Measurements from ENCODE around the gene PLPPR1. TPM values are rescaled to one million over a fixed set of nuclear protein-coding genes. Genes with fewer than 3 reads are reported as not detected.
"Not testable (repeated sequence)": the region's sequence is repeated elsewhere in the genome, so short reads cannot be mapped to it uniquely, and the experiment has no call there.

The PLPPR1 gene
- total RNA-seq, 1 experiment from 2014 or later, result 0.93 TPM

DNA sequence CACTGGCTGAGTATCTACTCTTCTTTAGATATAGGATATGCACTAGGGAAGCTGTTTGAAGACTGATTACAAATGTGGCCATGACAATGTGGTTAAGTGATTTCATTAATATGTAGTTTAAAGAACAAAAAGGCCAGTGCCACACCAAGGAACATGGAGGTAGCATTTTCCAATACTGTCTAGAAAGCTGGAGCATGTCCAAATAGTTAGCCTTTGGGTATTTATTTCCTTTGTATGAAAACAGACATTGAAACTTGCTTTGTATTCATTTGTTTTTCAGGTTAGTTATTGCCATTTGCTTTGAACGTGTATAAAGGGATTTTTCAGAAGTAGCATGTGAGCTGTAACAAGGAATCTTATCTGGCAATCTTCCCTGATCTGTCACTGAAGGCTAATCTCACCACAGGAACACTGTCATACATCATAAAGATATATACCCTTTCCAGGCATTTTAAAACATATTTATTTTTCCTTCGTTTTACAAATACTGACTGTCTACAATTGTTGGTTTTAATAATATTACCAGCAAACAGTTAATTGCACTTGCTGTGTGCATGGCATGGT is 93.4 kb downstream of the PLPPR1 start:
- H3K36me3 ChIP-seq, result no peaks in the 10 kb centered on the region
- H3K4me3 ChIP-seq, result no peak overlapping the region
- H3K9me3 ChIP-seq (replicated peaks), result no peaks in the 10 kb centered on the region
- no peaks in the 10 kb centered on the region for H3K27me3 ChIP-seq
- no peak for DNase-seq
- H3K27ac ChIP-seq, result no peak overlapping the region
- no peaks in the 10 kb centered on the region for H3K4me1 ChIP-seq

DNA sequence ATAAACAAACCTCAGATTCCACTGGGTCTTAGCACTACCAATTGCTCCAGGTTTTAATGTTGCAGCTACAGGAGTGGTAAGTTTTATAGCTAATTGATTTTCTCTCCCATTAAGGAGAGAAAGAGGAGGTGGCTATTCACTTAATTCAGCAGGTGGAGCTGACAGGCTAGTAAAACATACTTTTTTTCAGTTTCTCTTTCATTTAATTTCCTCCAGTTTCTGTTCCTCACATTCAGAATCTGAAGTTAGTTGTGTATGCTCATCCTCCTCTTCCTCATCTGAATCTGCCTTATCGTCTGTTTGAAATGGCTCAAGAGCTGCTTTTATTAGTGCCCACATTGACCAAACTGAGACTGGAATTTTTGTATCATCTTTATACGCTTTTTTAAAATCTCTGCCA is 98.0 kb downstream of the PLPPR1 start:
- H3K4me3 ChIP-seq, result no peak overlapping the region
- no peaks in the 10 kb centered on the region for H3K36me3 ChIP-seq
- no peaks in the 10 kb centered on the region for H3K9me3 ChIP-seq (replicated peaks)
- H3K27me3 ChIP-seq, result no peaks in the 10 kb centered on the region
- DNase-seq, result no peak
- no peak overlapping the region for H3K27ac ChIP-seq
- H3K4me1 ChIP-seq, result no peaks in the 10 kb centered on the region

DNA sequence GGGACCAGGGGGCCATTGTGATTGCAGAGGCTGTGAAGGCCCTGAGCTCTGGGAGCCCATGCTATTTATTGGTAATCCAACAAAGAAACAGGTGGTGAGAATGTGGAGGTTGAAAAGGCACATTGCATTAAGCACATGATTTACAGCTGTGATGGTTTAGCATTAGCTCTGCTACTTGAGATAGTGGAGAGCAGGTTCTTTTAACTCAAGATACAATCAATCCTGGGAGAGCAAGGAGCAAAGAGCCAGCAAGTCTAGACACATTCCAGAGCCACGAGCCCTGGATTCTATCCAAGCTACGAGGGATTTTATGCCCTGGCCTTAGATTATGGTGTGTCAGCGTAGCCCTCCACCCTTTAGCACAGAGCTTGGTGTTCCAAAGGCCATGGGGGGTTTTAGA is 98.8 kb downstream of the PLPPR1 start:
- DNase-seq; H3K4me3 ChIP-seq; H3K4me1 ChIP-seq; H3K36me3 ChIP-seq; H3K27me3 ChIP-seq; H3K27ac ChIP-seq; H3K9me3 ChIP-seq (replicated peaks): not testable (repeated sequence)

DNA sequence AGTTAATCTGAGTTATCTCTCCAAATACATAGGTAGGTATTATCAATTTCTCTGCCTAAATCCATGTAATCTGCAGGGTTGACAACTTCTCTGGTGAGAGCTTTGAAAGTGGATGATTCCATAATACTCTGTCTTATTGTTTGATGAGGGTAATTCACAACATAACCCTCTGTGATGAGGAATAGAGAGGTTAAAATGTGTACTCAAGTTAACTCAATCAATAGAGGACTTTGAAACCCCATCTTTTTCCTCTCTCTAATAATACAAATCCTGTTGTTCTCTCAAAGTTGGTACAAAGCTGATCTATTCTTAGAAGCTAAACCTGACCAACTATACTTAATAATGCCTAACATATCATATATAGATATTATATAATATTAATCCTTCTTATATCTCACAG is 100.1 kb downstream of the PLPPR1 start:
- Histone ChIP-seq H3K9me3 (replicated peaks) (no peaks in the 10 kb centered on the region), H3K4me1 (no peaks in the 10 kb centered on the region), H3K27me3 (no peaks in the 10 kb centered on the region), H3K4me3 (no peak overlapping the region), H3K36me3 (no peaks in the 10 kb centered on the region), H3K27ac (no peak overlapping the region)
- no peak for DNase-seq

DNA sequence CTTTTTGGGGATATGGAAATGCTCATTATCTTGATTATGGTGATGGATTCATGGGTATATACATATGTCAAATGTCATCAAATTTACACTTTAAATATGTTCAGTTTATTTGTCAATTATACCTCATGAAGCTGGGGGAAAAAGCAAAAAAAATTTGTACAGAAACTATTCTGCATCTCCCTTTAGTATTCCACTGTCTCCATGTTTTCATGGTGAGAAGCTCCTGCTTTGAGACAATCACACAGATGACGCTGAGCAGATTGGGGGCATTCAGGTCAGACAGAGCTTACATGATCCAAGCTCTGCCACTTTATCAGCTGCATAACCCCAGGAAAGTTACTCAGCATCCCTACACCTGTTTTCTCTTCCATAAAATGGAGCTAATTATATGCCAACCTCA is 101.5 kb downstream of the PLPPR1 start:
- Histone ChIP-seq H3K9me3 (replicated peaks) (no peaks in the 10 kb centered on the region), H3K4me3 (no peak overlapping the region)

DNA sequence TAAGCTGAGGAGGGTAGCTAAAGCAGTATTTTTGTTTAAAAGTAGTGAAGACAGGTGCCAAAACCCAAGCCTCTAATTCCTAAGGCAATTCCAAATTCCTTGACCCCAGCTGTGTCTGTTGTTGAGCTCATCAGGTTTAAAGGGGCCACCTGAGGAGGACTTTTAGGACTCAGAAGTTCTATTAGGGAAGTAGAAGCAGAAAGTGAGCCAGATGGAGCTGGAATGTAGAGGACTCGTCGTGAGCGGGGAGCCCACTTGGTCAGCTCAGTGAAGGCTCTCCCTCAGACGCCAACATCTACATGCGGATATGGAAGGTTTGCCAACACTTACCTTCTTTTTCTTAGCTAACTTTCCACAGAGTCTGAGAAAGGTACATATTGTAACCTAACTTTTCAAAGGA is 102.8 kb downstream of the PLPPR1 start:
- Histone ChIP-seq H3K4me1 (no peaks in the 10 kb centered on the region), H3K36me3 (no peaks in the 10 kb centered on the region), H3K27ac (no peak overlapping the region), H3K4me3 (no peak overlapping the region), H3K9me3 (replicated peaks) (no peaks in the 10 kb centered on the region), H3K27me3 (no peaks in the 10 kb centered on the region)
- DNase-seq, result no peak

More for the DNA sequence above, 101.5 kb downstream of the PLPPR1 start:
- H3K36me3 ChIP-seq, result no peaks in the 10 kb centered on the region
- no peak overlapping the region for H3K27ac ChIP-seq
- no peaks in the 10 kb centered on the region for H3K4me1 ChIP-seq
- DNase-seq, result no peak
- H3K27me3 ChIP-seq, result no peaks in the 10 kb centered on the region

DNA sequence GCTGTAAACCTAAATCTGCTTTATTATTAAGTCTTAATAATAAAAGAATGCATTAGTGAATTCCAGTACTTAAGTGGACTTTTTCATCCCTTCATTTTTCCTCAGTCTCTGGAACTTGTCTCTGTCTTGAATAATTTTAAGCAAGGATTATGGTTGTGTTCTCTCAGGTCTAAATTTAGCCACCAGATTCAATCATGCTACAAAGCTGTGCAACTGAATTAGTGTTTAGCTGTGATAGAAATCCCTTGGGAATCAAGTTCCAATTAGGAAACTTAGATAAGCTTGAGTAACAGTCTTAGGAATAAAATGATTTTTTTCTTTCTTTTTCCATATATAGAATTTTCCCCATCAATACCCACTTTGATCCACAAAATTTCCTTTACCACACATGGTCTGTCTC is 104.3 kb downstream of the PLPPR1 start:
- DNase-seq, result no peak
- Histone ChIP-seq H3K27me3 (no peaks in the 10 kb centered on the region), H3K4me1 (no peaks in the 10 kb centered on the region), H3K4me3 (no peak overlapping the region), H3K9me3 (replicated peaks) (no peaks in the 10 kb centered on the region), H3K36me3 (no peaks in the 10 kb centered on the region), H3K27ac (no peak overlapping the region)

DNA sequence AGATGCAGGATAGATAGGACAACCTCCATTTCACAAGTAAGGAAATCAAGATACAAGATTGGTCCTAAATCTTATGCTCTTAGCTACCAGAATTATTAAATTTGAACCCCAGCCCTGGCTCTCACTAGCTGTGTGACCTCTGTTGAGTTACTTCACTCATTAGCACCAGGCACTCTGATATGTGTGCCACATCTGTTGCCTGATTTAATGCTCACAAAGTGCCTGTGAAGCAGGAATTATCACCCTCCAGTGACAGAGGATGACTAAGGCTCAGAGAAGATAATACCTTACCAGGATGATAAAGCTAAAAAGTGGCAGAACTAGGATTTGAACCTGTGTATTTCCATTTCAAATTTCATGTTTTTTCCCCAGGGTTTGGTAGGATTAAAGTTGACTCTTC is 110.0 kb downstream of the PLPPR1 start:
- Histone ChIP-seq H3K4me1 (no peaks in the 10 kb centered on the region), H3K27ac (no peak overlapping the region), H3K27me3 (no peaks in the 10 kb centered on the region), H3K4me3 (no peak overlapping the region), H3K36me3 (no peaks in the 10 kb centered on the region), H3K9me3 (replicated peaks) (no peaks in the 10 kb centered on the region)
- no peak for DNase-seq

DNA sequence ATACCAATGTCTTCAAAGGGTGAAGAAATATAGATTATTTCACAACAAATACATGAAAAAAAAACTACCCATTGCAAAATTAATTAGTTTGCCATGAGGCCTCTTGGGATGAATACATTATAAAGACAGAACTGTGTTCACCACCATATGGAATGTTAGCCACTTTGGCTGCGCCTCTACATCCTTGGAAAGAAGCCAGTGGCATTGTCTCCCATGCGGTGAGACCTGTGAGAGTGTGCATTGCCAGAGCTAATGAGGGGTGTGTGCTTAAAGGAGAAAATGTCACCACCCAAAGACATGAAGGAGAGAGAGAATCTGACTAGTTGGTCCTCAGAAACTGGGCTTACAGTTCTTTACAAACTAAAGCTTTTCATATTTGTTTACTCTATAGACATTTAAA is 110.6 kb downstream of the PLPPR1 start:
- no peak overlapping the region for H3K27ac ChIP-seq
- H3K4me1 ChIP-seq, result no peaks in the 10 kb centered on the region
- no peaks in the 10 kb centered on the region for H3K9me3 ChIP-seq (replicated peaks)
- H3K4me3 ChIP-seq, result no peak overlapping the region
- no peaks in the 10 kb centered on the region for H3K36me3 ChIP-seq
- H3K27me3 ChIP-seq, result no peaks in the 10 kb centered on the region
- no peak for DNase-seq

DNA sequence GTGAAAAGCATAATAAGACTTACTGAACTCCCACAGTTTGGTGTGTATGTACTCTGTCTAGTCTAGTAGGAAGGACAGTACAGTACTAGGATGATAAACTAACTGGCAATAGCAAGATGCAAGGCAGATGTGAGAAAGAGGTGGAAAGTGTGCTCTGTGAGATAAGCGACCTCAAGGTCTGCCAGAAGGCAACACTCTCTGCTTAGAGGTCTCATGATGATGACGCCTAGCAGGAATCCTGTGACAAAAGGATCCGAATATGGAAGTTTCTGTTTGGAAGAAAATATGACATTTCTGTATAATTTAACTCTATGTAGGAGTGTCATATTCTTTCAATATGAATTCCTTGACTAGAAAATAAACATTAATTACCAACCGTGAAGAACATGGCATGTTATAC is 112.2 kb downstream of the PLPPR1 start:
- no peaks in the 10 kb centered on the region for H3K9me3 ChIP-seq (replicated peaks)
- H3K27me3 ChIP-seq, result no peaks in the 10 kb centered on the region

DNA sequence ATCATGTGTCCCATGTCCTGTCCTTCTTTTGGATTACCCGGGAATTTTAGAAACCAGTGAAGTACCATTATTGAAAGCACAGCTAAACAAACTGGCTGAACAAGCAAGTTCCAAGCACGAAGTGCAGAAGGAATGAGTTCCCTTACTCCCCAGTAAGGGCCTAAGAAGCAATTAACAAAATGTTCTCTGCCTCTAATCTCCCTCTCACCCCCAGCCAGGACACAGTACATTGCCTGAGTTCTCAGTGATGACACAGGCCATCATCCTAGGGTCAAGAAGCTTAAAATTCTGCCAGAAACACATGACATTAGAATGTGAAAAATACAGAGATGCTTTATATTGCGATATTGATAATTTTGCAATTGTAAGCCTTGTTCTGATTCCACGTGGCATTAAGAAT is 118.0 kb downstream of the PLPPR1 start:
- Histone ChIP-seq H3K9me3 (replicated peaks) (no peaks in the 10 kb centered on the region), H3K4me3 (no peak overlapping the region), H3K27ac (no peak overlapping the region), H3K36me3 (no peaks in the 10 kb centered on the region), H3K4me1 (no peaks in the 10 kb centered on the region), H3K27me3 (no peaks in the 10 kb centered on the region)
- DNase-seq, result no peak

More for the DNA sequence above, 112.2 kb downstream of the PLPPR1 start:
- H3K27ac ChIP-seq, result no peak overlapping the region
- no peaks in the 10 kb centered on the region for H3K36me3 ChIP-seq
- no peak for DNase-seq
- H3K4me3 ChIP-seq, result no peak overlapping the region
- no peaks in the 10 kb centered on the region for H3K4me1 ChIP-seq

DNA sequence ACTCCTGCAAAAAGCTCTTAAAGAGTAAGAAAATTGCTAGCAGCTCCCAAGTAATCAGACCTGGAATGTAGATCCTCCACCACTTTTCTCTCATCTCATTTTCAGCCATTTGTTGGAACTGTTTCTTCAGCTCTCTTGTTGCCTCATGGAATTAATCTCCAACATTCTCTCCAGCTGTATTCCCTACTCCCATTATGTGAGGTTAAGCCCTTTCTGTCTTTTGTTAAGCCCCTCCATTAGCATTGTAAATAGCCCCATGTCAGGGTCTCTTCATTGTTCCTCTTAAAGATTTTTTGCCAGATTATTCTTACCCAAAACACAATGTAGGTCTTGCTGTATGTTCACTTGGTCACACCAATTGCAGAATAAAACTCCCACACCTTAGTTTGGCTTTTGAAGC is 119.8 kb downstream of the PLPPR1 start:
- no peaks in the 10 kb centered on the region for H3K27me3 ChIP-seq
- no peak for DNase-seq
- H3K4me1 ChIP-seq, result no peaks in the 10 kb centered on the region
- no peaks in the 10 kb centered on the region for H3K9me3 ChIP-seq (replicated peaks)
- no peak overlapping the region for H3K27ac ChIP-seq
- H3K36me3 ChIP-seq, result no peaks in the 10 kb centered on the region
- H3K4me3 ChIP-seq, result no peak overlapping the region

DNA sequence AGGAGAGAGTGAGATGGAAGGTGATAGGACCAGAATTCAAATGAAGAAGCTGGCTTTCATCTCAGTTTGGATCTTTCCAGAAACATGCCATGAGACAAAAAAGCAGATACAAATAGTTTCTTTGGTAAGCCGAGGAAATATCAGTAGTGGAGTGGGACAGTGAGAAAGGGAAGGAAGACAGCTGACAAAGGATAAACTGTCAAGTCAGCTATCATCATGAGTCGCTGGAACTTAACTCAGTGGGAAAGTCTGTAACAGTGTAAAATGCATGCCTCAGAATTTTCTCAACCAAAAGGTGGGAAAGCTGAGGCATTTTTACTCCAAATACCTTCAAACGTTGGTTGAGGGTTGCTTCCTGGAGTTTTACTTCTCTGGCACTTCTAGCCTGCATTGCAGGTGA is 129.8 kb downstream of the PLPPR1 start:
- H3K27ac ChIP-seq, result no peak overlapping the region
- no peak for DNase-seq
- H3K4me3 ChIP-seq, result no peak overlapping the region
- H3K9me3 ChIP-seq (replicated peaks), result no peaks in the 10 kb centered on the region
- H3K36me3 ChIP-seq, result no peaks in the 10 kb centered on the region
- H3K27me3 ChIP-seq, result no peaks in the 10 kb centered on the region
- H3K4me1 ChIP-seq, result no peaks in the 10 kb centered on the region

DNA sequence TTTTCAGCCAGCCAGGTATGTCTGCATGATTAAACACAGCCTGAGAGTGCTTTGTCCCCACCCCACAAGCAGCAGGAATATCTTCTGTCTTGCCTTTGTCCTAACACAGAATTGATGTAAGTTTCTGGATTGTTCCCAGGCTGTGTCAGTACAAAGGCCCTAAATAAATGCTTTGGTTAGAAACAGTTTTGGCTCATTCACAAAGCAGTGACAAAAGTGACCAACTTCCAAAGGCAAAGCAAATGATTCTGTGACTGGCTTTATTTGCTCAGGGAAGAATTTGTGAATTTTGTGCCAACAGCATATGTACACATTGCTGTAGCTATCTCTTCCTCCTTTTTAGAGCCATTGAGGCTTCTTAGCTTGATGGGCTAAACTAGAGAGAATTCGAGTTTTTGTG is 133.7 kb downstream of the PLPPR1 start:
- Histone ChIP-seq H3K27ac (no peak overlapping the region), H3K4me1 (no peaks in the 10 kb centered on the region), H3K4me3 (no peak overlapping the region), H3K36me3 (no peaks in the 10 kb centered on the region), H3K9me3 (replicated peaks) (no peaks in the 10 kb centered on the region), H3K27me3 (no peaks in the 10 kb centered on the region)
- DNase-seq, result no peak

DNA sequence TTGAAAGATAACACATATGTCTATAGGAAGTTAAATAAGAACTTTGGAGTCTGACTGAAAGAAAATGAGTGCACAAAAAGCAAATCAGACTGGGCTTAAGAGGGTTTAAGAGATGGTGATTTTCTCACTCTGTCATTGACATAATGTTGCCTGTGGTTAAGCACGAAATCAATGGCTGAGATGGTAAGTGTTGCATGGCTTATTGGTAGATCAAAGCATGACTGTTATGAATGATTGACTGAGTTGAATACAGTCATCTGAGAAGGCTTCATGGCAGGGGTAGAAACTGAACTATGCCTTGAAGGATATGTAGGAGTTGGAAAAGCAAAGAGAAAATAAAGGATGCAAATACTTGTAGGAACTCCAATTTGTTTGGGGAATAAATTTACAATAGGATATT is 136.6 kb downstream of the PLPPR1 start:
- Histone ChIP-seq H3K9me3 (replicated peaks) (no peaks in the 10 kb centered on the region), H3K4me1 (no peaks in the 10 kb centered on the region), H3K4me3 (no peak overlapping the region), H3K36me3 (no peaks in the 10 kb centered on the region), H3K27ac (no peak overlapping the region), H3K27me3 (no peaks in the 10 kb centered on the region)
- no peak for DNase-seq

DNA sequence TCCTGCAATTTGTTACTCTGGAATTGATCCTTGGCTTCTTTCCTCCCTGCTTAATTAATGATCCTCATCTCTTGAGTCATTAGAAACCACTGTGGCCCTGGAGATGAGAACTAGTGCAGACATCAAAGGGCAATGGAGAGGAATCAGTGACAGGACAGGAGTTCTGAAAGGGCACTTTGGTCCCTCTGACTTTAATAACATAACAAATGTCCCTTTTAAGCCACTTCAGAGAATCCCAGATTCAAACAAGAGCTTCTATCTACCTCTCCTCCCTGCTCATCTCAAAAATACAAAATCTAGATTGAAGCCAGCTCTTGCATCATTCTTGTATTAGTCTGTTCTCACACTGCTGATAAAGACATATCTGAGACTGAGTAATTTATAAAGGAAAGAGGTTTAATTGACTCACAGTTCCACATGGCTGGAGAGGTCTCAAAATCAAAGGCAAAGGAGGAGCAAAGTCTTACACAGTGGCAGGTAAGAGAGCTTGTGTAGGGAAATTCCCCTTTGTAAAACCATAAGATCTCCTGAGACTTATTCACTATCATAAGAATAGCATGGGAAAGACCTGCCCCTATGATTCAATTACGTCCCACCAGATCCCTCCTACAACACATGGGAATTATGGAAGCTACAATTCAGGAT is 139.1 kb downstream of the PLPPR1 start:
- H3K27me3 ChIP-seq, result no peaks in the 10 kb centered on the region
- H3K4me3 ChIP-seq, result no peak overlapping the region
- DNase-seq, result no peak
- no peaks in the 10 kb centered on the region for H3K4me1 ChIP-seq
- no peak overlapping the region for H3K27ac ChIP-seq
- no peaks in the 10 kb centered on the region for H3K36me3 ChIP-seq
- no peaks in the 10 kb centered on the region for H3K9me3 ChIP-seq (replicated peaks)
